DOHH2 (cell line): ENCODE data around the gene SLC25A51.

Source experiments
- H3F3A ChIP-seq: fragments of 200-600 bp; sonication (generic), shearing (Covaris generic); 2 replicates; pipeline ENCODE4 v1.6.0; 2016; ENCODE audit warnings: antibody characterized with exemption, mild to moderate bottlenecking; ENCODE audit not compliant: control insufficient read depth, insufficient read depth
- H3K27ac ChIP-seq: fragments of 200-600 bp; sonication (generic); 2 replicates; pipeline ENCODE4 v1.5.1; 2014; ENCODE audit warnings: low read depth, mild to moderate bottlenecking, low read length, moderate library complexity
- H3K27me3 ChIP-seq: fragments of 200-600 bp; sonication (generic); 2 replicates; pipeline ENCODE4 v1.6.1; 2014; ENCODE audit warnings: mild to moderate bottlenecking, low read length, mixed read lengths; ENCODE audit not compliant: control insufficient read depth
- H3K36me3 ChIP-seq: fragments of 200-600 bp; sonication (generic); 2 replicates; pipeline ENCODE4 v1.6.1; 2014; ENCODE audit warnings: mild to moderate bottlenecking, low read length, moderate library complexity, mixed read lengths; ENCODE audit not compliant: control insufficient read depth
- H3K4me1 ChIP-seq: fragments of 200-600 bp; sonication (generic); 2 replicates; pipeline ENCODE4 v1.6.1; 2014; ENCODE audit warnings: mild to moderate bottlenecking, low read length, mixed read lengths; ENCODE audit not compliant: control insufficient read depth
- H3K4me2 ChIP-seq: fragments of 200-600 bp; sonication (generic); 2 replicates; pipeline ENCODE4 v1.6.0; 2014; ENCODE audit warnings: mild to moderate bottlenecking, low read length, moderate library complexity
- H3K4me3 ChIP-seq: fragments of 200-600 bp; sonication (generic); 2 replicates; pipeline ENCODE4 v1.5.1; 2014; ENCODE audit warnings: mild to moderate bottlenecking, low read length, mixed read lengths
- H3K79me2 ChIP-seq: fragments of 200-600 bp; sonication (generic); 2 replicates; pipeline ENCODE4 v1.6.1; 2014; ENCODE audit warnings: mild to moderate bottlenecking, low read length, mixed read lengths; ENCODE audit not compliant: control insufficient read depth
- H3K9me2 ChIP-seq: fragments of 200-600 bp; sonication (generic); replicated peaks from 2 replicates; pipeline ENCODE4 v1.6.1; 2014; ENCODE audit warnings: mild to moderate bottlenecking, low read length, mixed read lengths; ENCODE audit not compliant: control insufficient read depth
- H3K9me3 ChIP-seq: fragments of 200-600 bp; sonication (generic); 2 replicates; pipeline ENCODE4 v1.6.1; 2014; ENCODE audit warnings: antibody characterized with exemption, low read length, mixed read lengths; ENCODE audit not compliant: control insufficient read depth, insufficient read depth
- H4K20me1 ChIP-seq: fragments of 200-600 bp; sonication (generic); 2 replicates; pipeline ENCODE4 v1.6.0; 2014; ENCODE audit warnings: low read depth, mild to moderate bottlenecking, antibody characterized with exemption, low read length, moderate library complexity; ENCODE audit not compliant: control insufficient read depth, insufficient read depth
- CTCF ChIP-seq: fragments of 200-600 bp; sonication (generic); IDR thresholded peaks from one replicate; pipeline ENCODE4 v1.5.1; 2014; ENCODE audit warnings: antibody characterized with exemption, mild to moderate bottlenecking, low read depth, low read length; ENCODE audit not compliant: poor library complexity, severe bottlenecking
- EZH2phosphoT487 ChIP-seq: fragments of 200-600 bp; sonication (generic); IDR thresholded peaks from 2 replicates; pipeline ENCODE4 v1.6.1; 2017; ENCODE audit warnings: borderline replicate concordance, mild to moderate bottlenecking, antibody characterized with exemption, low read length, moderate library complexity, mixed read lengths

The SLC25A51 gene

GRCh38 chr9:37905776-37906175, 1.8 kb upstream of the SLC25A51 start:
- Histone ChIP-seq H3K4me3 (no peak overlapping the region), H3K27me3 (no peaks in the 10 kb centered on the region), H3K4me2 (no peak overlapping the region), H3F3A (no peaks in the 10 kb centered on the region), H3K36me3 (peaks cover 6% of the 10 kb centered on the region), H3K9me2 (no peaks in the 10 kb centered on the region), H3K4me1 (peaks cover 22% of the 10 kb centered on the region), H4K20me1 (no peaks in the 10 kb centered on the region), H3K27ac (no peak overlapping the region), H3K79me2 (peaks cover 29% of the 10 kb centered on the region), H3K9me3 (no peaks in the 10 kb centered on the region)
- TF ChIP-seq CTCF (no peak), EZH2phosphoT487 (no peak)

GRCh38 chr9:37905131-37905505, 1.2 kb upstream of the SLC25A51 start:
- peaks cover 8% of the 10 kb centered on the region for H3K36me3 ChIP-seq
- peaks cover 22% of the 10 kb centered on the region for H3K4me1 ChIP-seq
- no peak overlapping the region for H3K4me3 ChIP-seq
- no peak overlapping the region for H3K4me2 ChIP-seq
- no peaks in the 10 kb centered on the region for H3K9me3 ChIP-seq
- H4K20me1 ChIP-seq = no peaks in the 10 kb centered on the region
- peaks cover 32% of the 10 kb centered on the region for H3K79me2 ChIP-seq
- TF ChIP-seq CTCF = no peak
- TF ChIP-seq EZH2phosphoT487 = no peak
- no peaks in the 10 kb centered on the region for H3K9me2 ChIP-seq
- no peaks in the 10 kb centered on the region for H3K27me3 ChIP-seq
- H3F3A ChIP-seq = no peaks in the 10 kb centered on the region
- H3K27ac ChIP-seq = no peak overlapping the region

- no peak overlapping the region for H3K27ac ChIP-seq
- no peaks in the 10 kb centered on the region for H3F3A ChIP-seq
- peak overlapping the region; percentile 79 for H3K4me2 ChIP-seq
These were observed 661 bp upstream of the SLC25A51 start for GRCh38 chr9:37904445-37905130.

More at GRCh38 chr9:37904445-37905130, 661 bp upstream of the SLC25A51 start:
- H4K20me1 ChIP-seq = no peaks in the 10 kb centered on the region
- H3K36me3 ChIP-seq = peaks cover 9% of the 10 kb centered on the region
- no peaks in the 10 kb centered on the region for H3K27me3 ChIP-seq
- H3K9me2 ChIP-seq = no peaks in the 10 kb centered on the region
- H3K9me3 ChIP-seq = no peaks in the 10 kb centered on the region
- TF ChIP-seq EZH2phosphoT487 (no peak), CTCF (peak; percentile 7)
- H3K4me3 ChIP-seq = peak overlapping the region; percentile 89
- H3K79me2 ChIP-seq = peaks cover 32% of the 10 kb centered on the region
- peaks cover 22% of the 10 kb centered on the region for H3K4me1 ChIP-seq
